Hepatocyte (in vitro differentiated cells): ENCODE measurements around the gene CEACAM1. TPM values are rescaled to one million over a fixed set of nuclear protein-coding genes. Genes with fewer than 3 reads are reported as not detected.

Source experiments
- DNase-seq: peaks from one replicate; pipeline ENCODE4 v3.0.0-alpha.2; 2016; ENCODE audit warnings: low spot score
- H2AFZ ChIP-seq: fragments of 200-600 bp; sonication (generic); 2 replicates; pipeline ENCODE4 v1.6.0; 2016; ENCODE audit warnings: antibody characterized with exemption, mild to moderate bottlenecking
- H3K27ac ChIP-seq: fragments of 200-600 bp; sonication (generic); 2 replicates; pipeline ENCODE4 v1.5.1; 2016; ENCODE audit warnings: mild to moderate bottlenecking
- H3K27me3 ChIP-seq: fragments of 200-600 bp; sonication (generic); 2 replicates; pipeline ENCODE4 v1.6.1; 2016
- H3K36me3 ChIP-seq: fragments of 200-600 bp; sonication (generic); replicated peaks from 2 replicates; pipeline ENCODE4 v1.5.1; 2016; ENCODE audit warnings: low read depth; ENCODE audit not compliant: insufficient read depth
- H3K4me1 ChIP-seq: fragments of 200-600 bp; sonication (generic); 2 replicates; pipeline ENCODE4 v1.5.1; 2016; ENCODE audit warnings: mild to moderate bottlenecking, moderate library complexity; ENCODE audit not compliant: insufficient read depth
- H3K4me2 ChIP-seq: fragments of 200-600 bp; sonication (generic); 2 replicates; pipeline ENCODE4 v1.6.0; 2016
- H3K4me3 ChIP-seq: fragments of 200-600 bp; sonication (generic); 2 replicates; pipeline ENCODE4 v1.5.1; 2016; ENCODE audit warnings: mild to moderate bottlenecking
- H3K79me2 ChIP-seq: fragments of 200-600 bp; sonication (generic); 2 replicates; pipeline ENCODE4 v1.6.0; 2017; ENCODE audit warnings: mild to moderate bottlenecking
- H3K9me2 ChIP-seq: fragments of 200-600 bp; sonication (generic); replicated peaks from 2 replicates; pipeline ENCODE4 v1.6.0; 2017; ENCODE audit warnings: mild to moderate bottlenecking; ENCODE audit not compliant: insufficient read depth
- H3K9me3 ChIP-seq: fragments of 200-600 bp; sonication (generic); 2 replicates; pipeline ENCODE4 v1.5.1; 2016; ENCODE audit warnings: low read depth, mild to moderate bottlenecking
- H4K20me1 ChIP-seq: fragments of 200-600 bp; sonication (generic); 2 replicates; pipeline ENCODE4 v1.6.0; 2016; ENCODE audit warnings: mild to moderate bottlenecking; ENCODE audit not compliant: insufficient read depth, poor library complexity, severe bottlenecking
- EZH2 ChIP-seq: fragments of 200-600 bp; sonication (generic); IDR thresholded peaks from 2 replicates; pipeline ENCODE4 v1.6.1; 2016; ENCODE audit warnings: antibody characterized with exemption, mild to moderate bottlenecking, borderline replicate concordance
- EZH2phosphoT487 ChIP-seq: fragments of 200-600 bp; sonication (generic); IDR thresholded peaks from one replicate; pipeline ENCODE4 v1.6.1; 2018; ENCODE audit warnings: antibody characterized with exemption, mild to moderate bottlenecking, low read depth, moderate library complexity; ENCODE audit not compliant: unreplicated experiment, severe bottlenecking
- WGBS: methylation state at CpG from one replicate; pipeline ENCODE4 v1.1.6; 2016; ENCODE audit warnings: low lambda C conversion rate; ENCODE audit errors: missing lambda C conversion rate; 5-methylcytosine and 5-hydroxymethylcytosine counted together
- polyA plus RNA-seq: library from polyadenylated mRNA; unstranded; fragments of >200 nt; fragmentation: Nextera tagmentation; extraction: Ambion mirVana; gene quantifications from 2 replicates; pipeline ENCODE4 v1.2.1, GENCODE V29; 2016
- total RNA-seq: library from RNA; depleted of rRNA; stranded (reverse); fragments of >200 nt; gene quantifications from 2 replicates; pipeline ENCODE4 v1.2.3, GENCODE V29; 2014
- TF ChIP-seq, protein P1 (sequence below): fragments of 200-600 bp; sonication (generic); IDR thresholded peaks from 2 replicates; pipeline ENCODE4 v1.5.1; 2016; ENCODE audit warnings: antibody characterized with exemption, mild to moderate bottlenecking; ENCODE audit not compliant: poor library complexity

Gene CEACAM1
- total and polyA plus RNA-seq, 2 experiments from 2014 or later, result 7.1 to 20.8 TPM

DNA sequence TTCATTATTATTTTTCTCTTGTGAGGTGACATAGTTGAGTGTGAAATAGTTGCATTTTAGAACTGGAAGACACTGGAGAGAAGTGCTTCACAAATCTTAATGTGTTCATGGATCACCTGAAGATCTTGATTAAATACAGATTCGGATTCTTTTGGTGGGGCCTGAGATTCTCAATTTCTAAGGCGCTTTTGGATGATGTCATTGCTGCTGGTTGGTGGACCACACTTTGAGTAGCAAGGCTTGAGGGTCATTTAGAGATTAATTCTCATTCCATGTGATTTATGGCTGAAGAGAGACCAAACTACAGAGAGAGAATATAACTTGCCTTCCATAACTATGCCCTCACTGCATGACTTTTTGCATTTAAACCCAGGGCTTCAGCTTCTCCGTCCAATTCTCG, 39.3 kb upstream of the CEACAM1 start:
- H3K9me3 ChIP-seq, result no peaks in the 10 kb centered on the region
- WGBS, result 96% methylated on average over 4 of the region's 4 CpGs

DNA sequence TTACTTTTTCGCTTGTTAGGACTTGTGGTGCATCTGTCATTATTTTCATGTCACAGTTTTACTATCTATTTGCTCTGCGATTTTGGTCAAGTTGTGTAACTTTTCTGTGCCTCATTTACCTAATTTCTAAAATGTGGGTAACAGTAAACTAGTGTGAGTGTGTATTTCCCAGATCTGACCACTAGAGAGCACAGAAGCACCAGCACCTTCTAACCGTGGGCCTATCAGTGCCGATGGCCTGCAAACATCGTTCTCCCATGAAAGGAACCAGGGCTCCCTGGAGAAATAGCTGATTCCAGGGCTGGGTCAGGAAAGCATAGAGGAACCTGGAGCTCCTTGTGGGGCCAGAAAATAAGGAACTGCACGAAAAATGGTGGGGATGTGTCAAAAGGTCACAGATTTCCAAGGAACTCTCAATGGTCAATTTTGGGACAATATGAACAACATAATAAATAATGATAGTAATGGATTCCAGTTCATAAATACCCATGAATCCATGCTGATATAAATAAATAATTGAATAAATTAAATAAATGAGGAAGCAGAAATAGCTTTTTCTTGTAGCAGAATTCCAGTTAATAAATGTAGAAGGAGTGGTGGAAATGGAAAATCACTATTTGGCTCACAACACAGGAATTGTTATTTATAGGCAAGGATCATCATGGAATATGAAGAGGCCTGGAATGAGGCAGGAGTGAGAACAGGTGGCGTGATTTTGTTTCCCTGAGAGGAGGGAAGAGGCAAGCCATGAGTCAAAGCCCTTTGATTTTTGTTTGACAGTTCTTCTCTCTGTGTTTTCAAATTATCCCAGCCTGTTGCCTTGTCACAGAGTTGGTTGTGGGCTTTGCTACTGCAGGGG, 35.3 kb upstream of the CEACAM1 start:
- WGBS, result 18% methylated on average over 7 of the region's 7 CpGs

More for the DNA sequence above, 39.3 kb upstream of the CEACAM1 start:
- no peaks in the 10 kb centered on the region for H3K27me3 ChIP-seq
- H4K20me1 ChIP-seq, result no peaks in the 10 kb centered on the region
- no peak overlapping the region for H2AFZ ChIP-seq
- no peak overlapping the region for H3K27ac ChIP-seq
- H3K9me2 ChIP-seq, result no peaks in the 10 kb centered on the region
- H3K4me1 ChIP-seq, result no peaks in the 10 kb centered on the region
- H3K79me2 ChIP-seq, result no peaks in the 10 kb centered on the region
- no peak overlapping the region for H3K4me2 ChIP-seq
- no peaks in the 10 kb centered on the region for H3K36me3 ChIP-seq
- TF ChIP-seq EZH2phosphoT487 (no peak), EZH2 (no peak)
- TF ChIP-seq, protein P1, sequence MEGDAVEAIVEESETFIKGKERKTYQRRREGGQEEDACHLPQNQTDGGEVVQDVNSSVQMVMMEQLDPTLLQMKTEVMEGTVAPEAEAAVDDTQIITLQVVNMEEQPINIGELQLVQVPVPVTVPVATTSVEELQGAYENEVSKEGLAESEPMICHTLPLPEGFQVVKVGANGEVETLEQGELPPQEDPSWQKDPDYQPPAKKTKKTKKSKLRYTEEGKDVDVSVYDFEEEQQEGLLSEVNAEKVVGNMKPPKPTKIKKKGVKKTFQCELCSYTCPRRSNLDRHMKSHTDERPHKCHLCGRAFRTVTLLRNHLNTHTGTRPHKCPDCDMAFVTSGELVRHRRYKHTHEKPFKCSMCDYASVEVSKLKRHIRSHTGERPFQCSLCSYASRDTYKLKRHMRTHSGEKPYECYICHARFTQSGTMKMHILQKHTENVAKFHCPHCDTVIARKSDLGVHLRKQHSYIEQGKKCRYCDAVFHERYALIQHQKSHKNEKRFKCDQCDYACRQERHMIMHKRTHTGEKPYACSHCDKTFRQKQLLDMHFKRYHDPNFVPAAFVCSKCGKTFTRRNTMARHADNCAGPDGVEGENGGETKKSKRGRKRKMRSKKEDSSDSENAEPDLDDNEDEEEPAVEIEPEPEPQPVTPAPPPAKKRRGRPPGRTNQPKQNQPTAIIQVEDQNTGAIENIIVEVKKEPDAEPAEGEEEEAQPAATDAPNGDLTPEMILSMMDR, result no peak
- no peak overlapping the region for H3K4me3 ChIP-seq
- DNase-seq, result no peak

DNA sequence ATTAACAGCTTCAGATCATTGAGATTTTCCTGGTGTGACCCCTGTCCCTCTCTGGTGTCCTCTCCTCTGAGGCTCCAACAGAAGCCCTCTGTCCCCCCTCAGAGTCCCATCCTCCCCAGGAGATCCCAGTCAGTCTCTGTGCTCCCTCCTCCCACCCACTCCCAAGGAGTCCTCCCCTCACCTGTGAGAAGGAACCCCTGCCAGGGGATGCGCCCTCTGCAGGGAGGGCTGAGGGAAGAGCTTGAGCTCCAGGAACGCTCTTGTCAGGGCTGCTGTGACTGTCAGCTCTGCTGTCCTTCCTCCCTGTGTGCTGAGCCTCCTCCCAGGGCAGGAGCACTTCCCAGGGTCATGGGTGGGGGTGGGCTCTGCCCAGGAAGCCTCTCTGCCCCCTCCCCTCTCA, 33.2 kb upstream of the CEACAM1 start:
- no peak for DNase-seq
- Histone ChIP-seq H3K27ac (no peak overlapping the region), H3K9me2 (no peaks in the 10 kb centered on the region), H3K79me2 (no peaks in the 10 kb centered on the region), H2AFZ (no peak overlapping the region), H3K4me3 (no peak overlapping the region), H3K4me2 (no peak overlapping the region), H3K9me3 (no peaks in the 10 kb centered on the region), H3K36me3 (no peaks in the 10 kb centered on the region), H3K4me1 (no peaks in the 10 kb centered on the region), H4K20me1 (no peaks in the 10 kb centered on the region), H3K27me3 (no peaks in the 10 kb centered on the region)
- TF ChIP-seq, protein P1, result no peak
- no peak for TF ChIP-seq EZH2phosphoT487
- no peak for TF ChIP-seq EZH2
- WGBS, result 86% methylated on average over 2 of the region's 2 CpGs

More for the DNA sequence above, 35.3 kb upstream of the CEACAM1 start:
- no peak overlapping the region for H3K4me3 ChIP-seq
- H3K4me1 ChIP-seq, result no peaks in the 10 kb centered on the region
- no peaks in the 10 kb centered on the region for H3K9me2 ChIP-seq
- H3K36me3 ChIP-seq, result no peaks in the 10 kb centered on the region
- H3K79me2 ChIP-seq, result no peaks in the 10 kb centered on the region
- H3K27me3 ChIP-seq, result no peaks in the 10 kb centered on the region
- H2AFZ ChIP-seq, result no peak overlapping the region
- no peak overlapping the region for H3K4me2 ChIP-seq
- TF ChIP-seq EZH2phosphoT487, result no peak
- TF ChIP-seq, protein P1, result peak; percentile 66
- H3K9me3 ChIP-seq, result no peaks in the 10 kb centered on the region
- peak; percentile 74 for DNase-seq
- no peak overlapping the region for H3K27ac ChIP-seq
- H4K20me1 ChIP-seq, result no peaks in the 10 kb centered on the region
